Central memory CD4-positive, alpha-beta T cell (primary cell): ENCODE results near the gene ZNF641.
"Not testable (repeated sequence)": the region's sequence is repeated elsewhere in the genome, so short reads cannot be mapped to it uniquely, and the experiment has no call there.

Experiments used
- DNase-seq: peaks from one replicate; pipeline ENCODE4 v3.0.0; 2022

Gene ZNF641

DNA sequence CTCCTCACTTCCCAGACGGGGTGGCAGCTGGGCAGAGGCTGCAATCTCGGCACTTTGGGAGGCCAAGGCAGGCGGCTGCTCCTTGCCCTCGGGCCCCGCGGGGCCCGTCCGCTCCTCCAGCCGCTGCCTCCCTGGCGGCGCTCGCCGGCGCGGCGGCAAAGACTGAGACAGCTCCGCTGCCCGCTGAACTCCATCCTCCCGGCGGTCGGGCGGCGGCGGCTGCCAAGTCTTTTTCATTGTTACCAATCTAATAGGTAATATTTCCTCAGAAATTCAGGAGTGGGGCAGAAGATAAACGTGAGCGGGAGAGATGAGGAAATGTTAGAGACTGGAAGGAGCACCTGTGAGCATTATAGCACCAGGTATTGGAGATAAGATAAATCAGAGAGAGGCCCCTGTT, 17.0 kb downstream of the ZNF641 start:
- DNase-seq, result not testable (repeated sequence)

GRCh38 chr12:48331399-48331798, 19.3 kb downstream of the ZNF641 start:
- DNase-seq, result no peak

DNA sequence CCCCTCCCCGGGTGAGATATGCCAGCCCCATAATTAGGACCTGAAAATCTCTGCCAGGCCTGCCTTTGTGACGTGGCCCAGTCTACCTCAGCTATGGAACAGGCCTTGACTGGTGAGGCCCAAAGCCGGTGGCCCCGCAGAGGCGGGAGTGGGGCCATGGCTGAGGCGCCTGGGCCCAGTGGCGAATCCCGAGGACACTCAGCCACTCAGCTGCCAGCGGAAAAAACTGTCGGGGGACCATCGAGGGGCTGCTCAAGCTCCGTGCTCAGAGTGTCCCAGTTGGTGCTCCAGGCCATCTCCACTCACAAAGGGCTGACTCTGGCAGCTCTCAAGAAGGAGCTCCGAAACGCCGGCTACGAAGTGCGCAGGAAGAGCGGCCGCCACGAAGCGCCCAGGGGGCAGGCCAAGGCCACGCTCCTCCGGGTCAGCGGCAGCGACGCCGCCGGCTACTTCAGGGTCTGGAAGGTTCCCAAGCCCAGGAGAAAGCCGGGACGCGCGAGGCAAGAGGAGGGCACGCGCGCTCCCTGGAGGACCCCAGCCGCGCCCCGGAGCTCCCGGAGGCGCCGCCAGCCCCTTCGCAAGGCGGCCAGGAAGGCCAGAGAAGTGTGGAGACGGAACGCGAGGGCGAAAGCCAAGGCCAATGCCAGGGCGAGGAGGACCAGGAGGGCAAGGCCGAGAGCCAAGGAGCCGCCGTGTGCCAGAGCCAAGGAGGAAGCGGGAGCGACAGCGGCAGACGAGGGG, 21.4 kb downstream of the ZNF641 start:
- DNase-seq, result no peak

DNA sequence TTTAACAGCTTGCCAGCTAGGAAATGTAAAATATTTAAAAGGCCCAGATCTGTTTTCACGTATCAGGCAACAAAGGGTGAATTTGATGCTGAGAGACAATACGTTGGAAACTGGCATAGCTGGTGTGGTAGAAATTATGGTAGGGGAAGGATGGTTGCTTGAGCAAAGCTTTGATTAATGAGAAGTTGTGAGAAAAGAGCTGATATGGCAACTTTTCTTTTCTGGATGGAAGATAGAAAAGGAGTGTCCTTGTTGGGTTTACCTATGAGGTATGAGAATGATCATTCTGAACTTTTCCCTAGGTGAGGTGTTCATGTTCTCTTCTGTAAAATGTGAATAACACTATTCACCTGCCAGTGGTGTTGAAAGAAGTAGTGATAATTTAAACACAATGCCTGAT, 34.2 kb downstream of the ZNF641 start:
- DNase-seq, result no peak

DNA sequence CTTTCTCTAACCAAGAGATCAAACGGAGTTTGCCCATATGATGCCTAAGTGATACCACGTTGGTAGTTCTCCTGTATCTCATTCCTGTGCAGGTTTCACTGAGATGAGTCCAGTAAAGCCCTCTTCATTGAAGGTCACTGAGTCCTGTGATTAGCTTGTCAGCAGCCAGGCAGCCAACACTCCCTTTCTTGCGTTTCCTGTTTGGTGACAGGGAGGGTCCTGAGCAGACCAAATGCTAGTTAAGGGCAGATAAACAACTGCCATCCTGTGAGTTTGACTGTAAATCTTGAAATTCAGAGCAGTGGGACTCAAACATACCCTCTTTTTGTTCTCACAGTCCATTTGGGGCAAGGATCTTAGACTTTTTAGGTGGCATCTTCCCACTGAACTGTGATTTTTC, 39.4 kb downstream of the ZNF641 start:
- DNase-seq, result no peak

GRCh38 chr12:48307269-48307668, 43.5 kb downstream of the ZNF641 start:
- no peak for DNase-seq

DNA sequence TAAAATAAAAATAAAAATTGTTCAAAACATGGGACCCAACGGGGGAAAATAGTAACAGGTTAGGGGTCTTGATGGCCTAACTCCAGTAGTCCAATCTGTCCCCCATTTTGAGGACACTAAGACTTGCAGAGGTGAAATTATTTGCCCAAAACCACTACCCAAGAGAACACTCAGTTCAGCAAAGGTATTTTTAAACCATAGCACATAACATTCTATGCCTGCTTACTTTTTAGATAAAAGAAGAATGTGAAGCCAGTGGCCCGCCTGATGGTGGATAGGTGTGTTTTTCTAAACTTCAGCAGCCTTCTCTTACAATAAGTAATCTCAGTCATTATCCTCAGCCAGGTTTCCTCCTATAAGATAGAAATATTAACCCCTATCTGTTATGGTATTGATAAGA, 45.5 kb downstream of the ZNF641 start:
- DNase-seq, result no peak

GRCh38 chr12:48302161-48302911, 48.4 kb downstream of the ZNF641 start:
- no peak for DNase-seq

DNA sequence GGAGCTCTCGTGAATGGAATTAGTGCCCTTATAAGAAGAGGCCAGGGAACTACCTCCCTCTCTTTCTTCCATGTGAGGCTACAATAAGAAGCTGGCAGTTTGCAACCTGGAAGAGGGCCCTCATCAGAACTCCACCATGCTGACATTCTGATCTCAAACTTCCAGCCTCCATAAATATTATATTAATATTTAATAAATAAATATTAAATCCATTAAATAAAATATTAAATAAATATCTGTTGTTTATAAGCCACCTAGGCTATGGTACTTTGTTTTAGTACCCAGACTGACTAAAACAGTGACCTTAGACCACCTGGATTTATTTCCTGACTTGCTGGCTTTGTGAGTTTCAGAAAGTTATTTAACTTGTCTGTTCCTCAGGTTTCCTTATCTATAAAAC, 49.9 kb downstream of the ZNF641 start:
- DNase-seq, result no peak

- peak; percentile 24 for DNase-seq
Observed at GRCh38 chr12:48296586-48297282, 54.0 kb downstream of the ZNF641 start.

DNA sequence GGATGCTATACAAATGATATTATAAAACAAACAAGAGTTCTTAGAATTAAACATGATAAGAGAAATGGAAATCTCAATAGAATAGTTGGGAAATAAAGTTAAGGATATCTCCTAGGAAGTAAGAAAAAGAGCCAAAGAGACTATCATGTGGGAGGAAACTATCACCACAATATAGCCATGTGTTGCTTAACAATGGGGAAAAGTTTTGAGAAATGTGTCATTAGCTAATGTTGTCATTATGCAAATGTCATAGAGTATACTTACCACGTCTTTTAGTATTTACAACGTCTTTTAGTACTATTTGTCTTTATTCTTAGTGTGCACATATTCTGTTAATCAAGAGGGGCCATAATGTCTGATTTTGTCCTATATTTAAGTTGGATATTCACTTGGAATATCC, 58.7 kb downstream of the ZNF641 start:
- no peak for DNase-seq

DNA sequence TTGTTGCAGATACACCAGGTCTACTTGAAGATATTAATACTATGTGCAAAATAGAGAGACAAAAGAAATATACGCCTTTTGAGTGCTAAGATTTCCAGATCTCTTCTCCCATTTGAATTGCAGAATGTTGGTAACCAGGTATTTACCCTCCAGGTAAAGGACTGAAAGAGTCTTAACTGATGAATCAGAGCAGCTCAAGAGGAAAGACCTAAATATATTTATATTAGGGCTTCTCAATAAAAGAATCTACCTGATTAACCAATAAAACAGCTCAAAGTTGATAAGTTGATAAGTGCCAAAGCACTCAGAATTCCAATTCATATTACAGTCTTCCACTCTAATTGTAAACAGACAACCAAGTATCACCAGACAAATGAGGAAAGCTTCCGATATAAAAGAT, 59.2 kb downstream of the ZNF641 start:
- no peak for DNase-seq

DNA sequence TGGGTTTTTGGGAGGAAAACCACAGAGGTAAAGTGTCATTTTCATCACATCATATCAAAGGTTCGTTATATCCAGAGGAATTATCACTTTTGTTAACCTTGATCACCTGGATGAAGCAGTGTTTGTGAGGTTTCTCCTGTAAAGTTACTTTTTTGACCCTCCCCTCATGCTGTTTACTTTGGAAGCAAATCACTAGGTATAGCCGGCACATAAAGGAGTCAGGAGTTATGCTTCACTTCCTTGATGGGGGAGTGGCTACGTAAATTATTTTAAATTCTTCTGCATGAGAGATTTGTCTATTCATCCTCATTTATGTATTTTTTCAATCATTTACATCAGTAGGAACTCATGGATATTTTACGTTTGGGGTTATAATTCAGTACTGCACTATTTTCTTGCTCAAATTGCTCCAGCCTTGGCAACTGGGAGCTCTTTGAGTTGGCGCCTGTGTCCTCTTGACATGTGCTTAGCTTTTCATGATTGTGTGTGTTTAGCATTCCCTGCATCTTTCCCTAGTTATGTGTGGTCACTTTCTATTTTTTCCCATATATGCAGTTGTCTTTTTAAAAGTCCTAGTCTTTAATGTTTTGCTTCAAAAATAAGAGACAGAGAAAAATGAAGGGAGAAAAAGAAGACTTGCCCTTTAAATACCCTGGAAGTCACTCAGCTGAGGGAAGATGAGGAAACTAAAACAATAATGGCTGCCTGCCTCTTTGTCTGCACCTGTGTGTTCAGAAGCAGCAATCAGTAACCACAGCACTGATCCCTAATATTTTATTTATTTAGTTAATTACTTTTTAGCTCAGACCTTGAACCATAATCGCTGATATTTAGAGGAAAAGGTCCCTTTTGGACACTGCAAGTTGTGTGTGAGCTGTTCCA, 62.1 kb downstream of the ZNF641 start:
- DNase-seq, result no peak
